Measurements from ENCODE around the gene MT1M.
"Not testable (repeated sequence)": the region's sequence is repeated elsewhere in the genome, so short reads cannot be mapped to it uniquely, and the experiment has no call there.

The MT1M gene
- 0 reads per million in 3 donors for total RNA-seq

- Histone ChIP-seq H3K27me3 (replicated peaks; ENCODE audit: control insufficient read depth, insufficient read depth, low read length, poor library complexity, severe bottlenecking) (peaks cover 58% of the 10 kb centered on the region), H3K4me1 (ENCODE audit: control insufficient read depth, insufficient read depth, low read length, poor library complexity, severe bottlenecking) (peaks cover 20% of the 10 kb centered on the region), H3K27ac (ENCODE audit: insufficient read depth, low read length, poor library complexity, severe bottlenecking) (no peak within 1 kb of the TSS), H3K4me3 (ENCODE audit: insufficient read depth, low read depth, low read length, poor library complexity, severe bottlenecking) (peak within 1 kb of the TSS; percentile 29), H3K9me3 (ENCODE audit: control insufficient read depth, low read length) (no peaks in the 10 kb centered on the region), H3K36me3 (ENCODE audit: control insufficient read depth, insufficient read depth, low read length) (no peaks in the 10 kb centered on the region)
- no peak for DNase-seq
These were observed at the start of gene MT1M for GRCh38 chr16:56632156-56632847. Gene MT1M (plus strand): TSS chr16:56632659. CDS start chr16:56632732, 73 bp downstream.

- not testable (repeated sequence) for H3K27ac ChIP-seq (ENCODE audit: insufficient read depth, low read length, poor library complexity, severe bottlenecking); H3K4me3 ChIP-seq (ENCODE audit: insufficient read depth, low read depth, low read length, poor library complexity, severe bottlenecking); DNase-seq; H3K4me1 ChIP-seq (ENCODE audit: control insufficient read depth, insufficient read depth, low read length, poor library complexity, severe bottlenecking); H3K27me3 ChIP-seq (replicated peaks; ENCODE audit: control insufficient read depth, insufficient read depth, low read length, poor library complexity, severe bottlenecking); H3K9me3 ChIP-seq (ENCODE audit: control insufficient read depth, low read length); H3K36me3 ChIP-seq (ENCODE audit: control insufficient read depth, insufficient read depth, low read length)
These were observed 49.5 kb upstream of the MT1M start for GRCh38 chr16:56582911-56583310.

GRCh38 chr16:56583351-56584168 is 48.9 kb upstream of the MT1M start:
- no peak overlapping the region for H3K4me3 ChIP-seq (ENCODE audit: insufficient read depth, low read depth, low read length, poor library complexity, severe bottlenecking)
- no peaks in the 10 kb centered on the region for H3K4me1 ChIP-seq (ENCODE audit: control insufficient read depth, insufficient read depth, low read length, poor library complexity, severe bottlenecking)
- no peak overlapping the region for H3K27ac ChIP-seq (ENCODE audit: insufficient read depth, low read length, poor library complexity, severe bottlenecking)
- H3K27me3 ChIP-seq (replicated peaks; ENCODE audit: control insufficient read depth, insufficient read depth, low read length, poor library complexity, severe bottlenecking) = no peaks in the 10 kb centered on the region
- no peak for DNase-seq
- H3K9me3 ChIP-seq (ENCODE audit: control insufficient read depth, low read length) = no peaks in the 10 kb centered on the region
- no peaks in the 10 kb centered on the region for H3K36me3 ChIP-seq (ENCODE audit: control insufficient read depth, insufficient read depth, low read length)

GRCh38 chr16:56584276-56584675 is 48.2 kb upstream of the MT1M start:
- DNase-seq = no peak
- no peaks in the 10 kb centered on the region for H3K27me3 ChIP-seq (replicated peaks; ENCODE audit: control insufficient read depth, insufficient read depth, low read length, poor library complexity, severe bottlenecking)
- H3K27ac ChIP-seq (ENCODE audit: insufficient read depth, low read length, poor library complexity, severe bottlenecking) = no peak overlapping the region
- H3K4me1 ChIP-seq (ENCODE audit: control insufficient read depth, insufficient read depth, low read length, poor library complexity, severe bottlenecking) = peaks cover under 1% of the 10 kb centered on the region
- no peak overlapping the region for H3K4me3 ChIP-seq (ENCODE audit: insufficient read depth, low read depth, low read length, poor library complexity, severe bottlenecking)
- H3K36me3 ChIP-seq (ENCODE audit: control insufficient read depth, insufficient read depth, low read length) = no peaks in the 10 kb centered on the region
- no peaks in the 10 kb centered on the region for H3K9me3 ChIP-seq (ENCODE audit: control insufficient read depth, low read length)

- Histone ChIP-seq H3K27ac (ENCODE audit: insufficient read depth, low read length, poor library complexity, severe bottlenecking) (no peak overlapping the region), H3K27me3 (replicated peaks; ENCODE audit: control insufficient read depth, insufficient read depth, low read length, poor library complexity, severe bottlenecking) (peaks cover 16% of the 10 kb centered on the region), H3K9me3 (ENCODE audit: control insufficient read depth, low read length) (no peaks in the 10 kb centered on the region), H3K4me1 (ENCODE audit: control insufficient read depth, insufficient read depth, low read length, poor library complexity, severe bottlenecking) (peaks cover 9% of the 10 kb centered on the region), H3K4me3 (ENCODE audit: insufficient read depth, low read depth, low read length, poor library complexity, severe bottlenecking) (peak overlapping the region; percentile 54), H3K36me3 (ENCODE audit: control insufficient read depth, insufficient read depth, low read length) (no peaks in the 10 kb centered on the region)
- no peak for DNase-seq
These were observed 43.7 kb upstream of the MT1M start for GRCh38 chr16:56588781-56589140.

- H3K27me3 ChIP-seq (replicated peaks; ENCODE audit: control insufficient read depth, insufficient read depth, low read length, poor library complexity, severe bottlenecking) = peaks cover 16% of the 10 kb centered on the region
- H3K4me3 ChIP-seq (ENCODE audit: insufficient read depth, low read depth, low read length, poor library complexity, severe bottlenecking) = peak within 1 kb of the TSS; percentile 54
- no peaks in the 10 kb centered on the region for H3K9me3 ChIP-seq (ENCODE audit: control insufficient read depth, low read length)
- H3K27ac ChIP-seq (ENCODE audit: insufficient read depth, low read length, poor library complexity, severe bottlenecking) = no peak within 1 kb of the TSS
- DNase-seq = no peak
- H3K36me3 ChIP-seq (ENCODE audit: control insufficient read depth, insufficient read depth, low read length) = no peaks in the 10 kb centered on the region
- H3K4me1 ChIP-seq (ENCODE audit: control insufficient read depth, insufficient read depth, low read length, poor library complexity, severe bottlenecking) = peaks cover 9% of the 10 kb centered on the region
These were observed 43.1 kb upstream of the MT1M start, which contains the start of gene MT3 for GRCh38 chr16:56589141-56590039. Gene MT3 (plus strand): TSS chr16:56589528. CDS start chr16:56589591, 63 bp downstream.

GRCh38 chr16:56591377-56592060 is 40.9 kb upstream of the MT1M start:
- Histone ChIP-seq H3K27me3 (replicated peaks; ENCODE audit: control insufficient read depth, insufficient read depth, low read length, poor library complexity, severe bottlenecking) (peaks cover 16% of the 10 kb centered on the region), H3K36me3 (ENCODE audit: control insufficient read depth, insufficient read depth, low read length) (no peaks in the 10 kb centered on the region), H3K9me3 (ENCODE audit: control insufficient read depth, low read length) (no peaks in the 10 kb centered on the region), H3K4me3 (ENCODE audit: insufficient read depth, low read depth, low read length, poor library complexity, severe bottlenecking) (no peak overlapping the region), H3K27ac (ENCODE audit: insufficient read depth, low read length, poor library complexity, severe bottlenecking) (no peak overlapping the region), H3K4me1 (ENCODE audit: control insufficient read depth, insufficient read depth, low read length, poor library complexity, severe bottlenecking) (peaks cover 9% of the 10 kb centered on the region)
- DNase-seq = no peak

- no peaks in the 10 kb centered on the region for H3K9me3 ChIP-seq (ENCODE audit: control insufficient read depth, low read length)
- peaks cover 16% of the 10 kb centered on the region for H3K27me3 ChIP-seq (replicated peaks; ENCODE audit: control insufficient read depth, insufficient read depth, low read length, poor library complexity, severe bottlenecking)
- peaks cover 9% of the 10 kb centered on the region for H3K4me1 ChIP-seq (ENCODE audit: control insufficient read depth, insufficient read depth, low read length, poor library complexity, severe bottlenecking)
- DNase-seq = no peak
- no peak overlapping the region for H3K27ac ChIP-seq (ENCODE audit: insufficient read depth, low read length, poor library complexity, severe bottlenecking)
- H3K36me3 ChIP-seq (ENCODE audit: control insufficient read depth, insufficient read depth, low read length) = no peaks in the 10 kb centered on the region
- H3K4me3 ChIP-seq (ENCODE audit: insufficient read depth, low read depth, low read length, poor library complexity, severe bottlenecking) = no peak overlapping the region
These were observed 38.7 kb upstream of the MT1M start for GRCh38 chr16:56593573-56594291.

- DNase-seq = no peak
These were observed 38.2 kb upstream of the MT1M start for GRCh38 chr16:56594292-56594619.

More at GRCh38 chr16:56594292-56594619, 38.2 kb upstream of the MT1M start:
- H3K9me3 ChIP-seq (ENCODE audit: control insufficient read depth, low read length) = no peaks in the 10 kb centered on the region
- H3K36me3 ChIP-seq (ENCODE audit: control insufficient read depth, insufficient read depth, low read length) = no peaks in the 10 kb centered on the region
- H3K4me3 ChIP-seq (ENCODE audit: insufficient read depth, low read depth, low read length, poor library complexity, severe bottlenecking) = no peak overlapping the region
- H3K27me3 ChIP-seq (replicated peaks; ENCODE audit: control insufficient read depth, insufficient read depth, low read length, poor library complexity, severe bottlenecking) = peaks cover 16% of the 10 kb centered on the region
- no peak overlapping the region for H3K27ac ChIP-seq (ENCODE audit: insufficient read depth, low read length, poor library complexity, severe bottlenecking)
- H3K4me1 ChIP-seq (ENCODE audit: control insufficient read depth, insufficient read depth, low read length, poor library complexity, severe bottlenecking) = peaks cover 9% of the 10 kb centered on the region

Data from effector memory CD4-positive, alpha-beta T cell (primary cell).